Fibroblast of skin of left biceps (primary cell): Measurements from ENCODE around the gene ZMYM1.
"Not testable (repeated sequence)": the region's sequence is repeated elsewhere in the genome, so short reads cannot be mapped to it uniquely, and the experiment has no call there.

Source experiments
- DNase-seq, 2 experiments: peaks; one replicate each; pipeline ENCODE4 v3.0.0-alpha.2; 2013; ENCODE audit warnings: low read depth in 2 of 2

ZMYM1 gene

DNA sequence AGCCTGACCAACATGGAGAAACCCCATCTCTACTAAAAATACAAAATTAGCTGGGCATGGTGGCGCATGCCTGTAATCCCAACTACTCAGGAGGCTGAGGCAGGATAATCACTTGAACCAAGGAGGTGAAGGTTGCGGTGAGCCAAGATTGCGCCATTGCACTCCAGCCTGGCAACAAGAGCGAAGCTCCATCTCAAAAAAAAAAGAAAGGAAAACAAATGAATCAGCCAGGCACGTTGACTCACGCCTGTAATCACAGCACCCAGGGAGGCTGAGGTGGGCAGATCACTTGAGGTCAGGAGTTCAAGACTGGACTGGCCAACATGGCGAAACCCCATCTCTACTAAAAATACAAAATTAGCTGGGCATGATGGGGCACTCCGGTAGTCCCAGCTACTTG, 2.8 kb upstream of the ZMYM1 start:
- not testable (repeated sequence) for DNase-seq

DNA sequence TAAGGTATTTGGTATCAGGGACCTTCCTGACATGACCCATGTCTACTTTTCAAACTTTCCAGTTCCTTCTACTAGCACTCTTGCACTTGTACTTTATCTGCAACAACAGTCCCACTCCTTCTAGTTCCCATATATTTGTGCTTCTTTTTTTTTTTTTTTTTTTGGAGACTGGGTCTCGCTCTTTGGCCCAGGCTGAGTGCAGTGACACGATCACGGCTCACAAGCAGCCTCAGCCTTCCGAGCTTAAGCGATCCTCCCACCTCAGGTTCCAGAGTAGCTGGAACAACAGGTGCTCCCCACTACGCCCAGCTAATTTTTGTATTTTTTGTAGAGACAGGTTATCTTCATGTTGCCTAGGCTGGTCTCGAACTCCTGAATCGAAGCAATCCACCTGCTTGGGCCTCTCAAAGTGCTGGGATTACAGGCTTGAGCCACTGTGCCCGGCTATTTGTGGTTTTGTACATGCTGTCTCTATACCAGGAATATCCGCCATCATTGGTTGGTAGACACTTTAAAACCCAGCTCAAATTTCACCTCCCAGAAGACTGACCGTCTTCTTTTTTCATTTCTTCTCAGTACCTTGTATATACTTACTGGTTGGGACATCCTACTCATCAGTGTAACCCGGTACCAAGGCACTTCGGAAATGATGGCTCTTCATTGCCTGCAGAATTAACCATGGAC, 1.1 kb downstream of the ZMYM1 start:
- no peak for DNase-seq

DNA sequence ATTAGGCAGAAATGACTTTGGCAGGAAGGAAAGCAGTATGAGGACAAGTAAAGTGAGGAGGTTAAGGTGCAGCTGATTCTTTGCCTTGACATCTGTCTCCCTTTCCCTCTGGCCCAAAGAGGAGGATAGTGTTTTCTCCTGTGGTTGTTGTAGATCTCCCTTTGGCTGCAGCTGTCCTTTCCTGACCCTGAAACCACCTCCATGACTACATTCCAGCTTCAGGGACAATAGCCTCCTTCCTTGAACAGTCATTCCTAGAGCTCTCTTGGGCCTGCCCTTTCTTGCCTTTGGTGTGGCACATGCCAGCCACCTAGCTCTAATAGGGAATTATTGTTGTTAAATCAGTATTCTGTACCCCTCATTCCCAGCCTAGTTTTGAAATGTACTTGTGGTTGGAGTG, 6.2 kb downstream of the ZMYM1 start:
- no peak for DNase-seq

DNA sequence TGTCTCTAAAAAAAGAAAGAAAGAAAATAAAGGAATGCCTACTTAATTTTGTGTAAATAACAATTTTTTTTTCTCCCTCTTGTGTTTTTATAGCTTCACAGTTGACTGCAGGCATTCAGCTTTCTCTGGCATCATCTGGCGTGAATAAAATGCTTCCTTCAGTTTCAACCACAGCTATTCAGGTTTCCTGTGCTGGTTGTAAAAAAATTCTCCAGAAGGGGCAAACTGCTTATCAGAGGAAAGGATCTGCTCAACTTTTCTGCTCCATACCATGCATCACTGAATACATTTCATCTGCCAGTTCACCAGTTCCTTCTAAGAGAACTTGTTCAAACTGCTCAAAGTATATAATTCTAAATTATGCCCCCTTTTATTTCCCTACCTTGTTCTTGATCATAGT, 18.0 kb downstream of the ZMYM1 start:
- peak in 1 of 2 experiments; percentile 2 for DNase-seq

- peak in 1 of 2 experiments; percentile 2 for DNase-seq
These were observed 31.9 kb downstream of the ZMYM1 start for GRCh38 chr1:35111106-35111505.

DNA sequence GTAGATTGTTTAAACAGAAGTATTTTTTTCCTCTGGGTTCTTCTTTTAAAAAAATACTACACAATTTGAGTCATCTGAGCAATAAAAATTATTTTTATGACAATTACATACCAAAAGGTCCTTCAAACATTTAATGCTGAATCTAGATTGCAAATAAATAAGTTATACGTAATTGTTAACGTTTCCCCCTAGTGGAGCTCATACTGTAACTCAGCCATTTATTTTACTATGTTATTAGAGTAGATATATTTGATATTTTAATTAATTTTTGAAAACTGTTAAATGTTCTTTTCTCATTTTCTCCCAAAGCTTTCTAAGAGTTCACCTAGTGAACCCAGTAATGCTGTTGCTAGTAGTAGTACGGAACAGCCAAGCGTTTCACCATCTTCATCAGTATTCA, 33.5 kb downstream of the ZMYM1 start:
- DNase-seq, result no peak

DNA sequence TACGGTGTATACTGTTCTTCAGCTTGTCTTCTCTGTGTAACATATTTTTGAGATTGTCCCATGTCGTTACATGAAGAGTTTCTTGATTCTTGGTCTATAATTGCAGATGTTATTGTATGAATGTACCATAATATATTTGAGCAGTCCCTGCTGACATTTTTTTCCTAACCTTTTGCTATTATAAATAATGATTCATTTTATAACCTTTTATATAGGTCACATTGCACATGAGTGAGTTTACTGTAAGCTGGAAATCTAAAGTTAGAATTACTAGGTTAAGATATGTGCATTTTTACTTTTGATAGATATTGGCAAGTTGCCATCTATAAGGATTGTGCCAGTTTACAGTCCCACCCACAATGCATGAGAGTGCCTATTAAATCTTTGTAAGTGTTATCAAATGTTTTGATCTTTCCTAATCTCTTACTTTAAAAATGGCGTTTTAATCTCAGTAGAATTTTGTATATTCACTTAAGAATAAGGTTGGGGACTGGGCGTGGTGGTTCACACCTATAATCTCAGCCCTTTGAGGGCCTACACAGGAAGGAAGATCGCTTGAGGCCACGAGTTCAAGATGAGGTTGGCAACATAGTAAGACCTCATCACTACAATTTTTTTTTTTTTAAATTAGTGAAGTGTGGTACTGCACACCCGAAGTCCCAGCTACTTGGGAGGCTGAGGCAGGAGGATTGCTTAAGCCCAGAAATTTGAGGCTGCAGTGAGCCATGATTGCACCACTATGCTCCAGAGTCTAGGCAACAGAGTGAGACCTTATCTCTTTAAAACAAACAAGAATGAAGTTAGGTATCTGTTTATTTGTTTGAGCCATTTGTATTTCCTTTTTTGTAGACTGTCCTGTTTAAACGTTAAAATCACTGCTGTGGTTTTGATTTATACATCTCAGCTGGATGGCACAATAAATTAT, 36.5 kb downstream of the ZMYM1 start:
- no peak for DNase-seq

DNA sequence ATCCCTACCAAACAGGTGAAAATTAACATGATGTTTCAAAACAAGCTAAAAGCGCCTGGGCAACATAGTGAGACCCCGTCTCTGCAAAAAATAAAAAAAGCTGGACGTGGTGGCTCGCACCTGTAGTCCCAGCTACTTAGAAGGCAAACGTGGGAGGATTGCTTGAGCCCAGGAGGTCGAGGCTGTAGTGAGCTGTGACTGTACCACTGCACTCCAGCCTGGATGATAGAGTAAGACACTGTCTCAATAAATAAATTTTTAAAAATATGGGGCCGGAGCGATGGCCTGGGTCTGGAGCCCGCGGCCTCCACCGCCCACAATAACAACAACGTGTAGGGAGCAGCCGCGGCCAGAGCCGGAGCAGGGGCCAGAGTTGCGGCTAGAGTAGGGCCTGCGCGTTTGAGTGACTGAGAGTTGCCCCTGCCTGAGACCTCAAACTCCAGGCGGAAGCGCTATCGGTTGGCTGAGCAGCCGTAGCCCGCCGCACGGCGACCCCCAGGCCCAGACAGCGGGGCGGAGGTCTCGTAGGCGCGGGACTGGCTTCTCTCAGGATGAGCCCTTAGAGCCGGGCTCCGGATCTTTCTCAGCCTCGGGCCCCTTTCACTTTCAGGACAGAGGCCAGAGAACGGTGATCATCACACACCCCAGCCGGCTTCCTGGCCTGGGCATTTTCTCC, 41.4 kb downstream of the ZMYM1 start:
- DNase-seq, result no peak

DNA sequence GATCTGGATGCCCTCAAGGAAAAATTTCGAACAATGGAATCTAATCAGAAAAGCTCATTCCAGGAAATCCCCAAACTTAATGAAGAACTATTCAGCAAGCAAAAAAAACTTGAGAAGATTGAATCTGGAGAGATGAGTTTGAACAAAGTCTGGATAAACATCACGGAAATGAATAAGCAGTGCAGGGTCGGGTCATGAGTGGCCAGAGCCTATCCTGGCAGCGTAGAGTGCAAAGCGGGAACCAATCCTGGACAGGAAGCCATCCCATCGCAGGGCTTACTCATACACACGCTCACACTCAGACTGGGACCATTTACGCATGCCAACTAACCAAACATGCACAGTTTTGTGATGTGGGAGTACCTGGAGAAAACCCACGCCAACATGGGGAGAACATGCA, 43.1 kb downstream of the ZMYM1 start:
- no peak for DNase-seq

DNA sequence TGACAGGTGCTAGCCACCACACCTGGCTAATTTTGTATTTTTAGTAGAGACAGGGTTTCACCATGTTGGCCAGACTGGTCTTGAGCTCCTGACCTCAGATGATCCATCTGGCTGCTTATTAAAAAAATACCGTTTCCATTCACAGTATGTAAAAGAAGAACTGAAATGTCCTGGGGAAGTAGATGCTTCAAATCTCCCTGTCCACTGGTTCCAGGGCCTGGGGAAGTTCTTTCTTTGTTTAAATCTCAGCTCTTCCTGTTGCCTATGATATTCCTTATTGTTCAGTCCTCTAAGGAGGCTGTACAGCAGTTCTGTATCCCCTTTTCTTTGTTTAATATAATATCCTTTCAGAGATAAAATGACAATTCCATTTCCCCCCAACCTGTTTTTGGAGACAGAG, 47.4 kb downstream of the ZMYM1 start:
- DNase-seq, result no peak

DNA sequence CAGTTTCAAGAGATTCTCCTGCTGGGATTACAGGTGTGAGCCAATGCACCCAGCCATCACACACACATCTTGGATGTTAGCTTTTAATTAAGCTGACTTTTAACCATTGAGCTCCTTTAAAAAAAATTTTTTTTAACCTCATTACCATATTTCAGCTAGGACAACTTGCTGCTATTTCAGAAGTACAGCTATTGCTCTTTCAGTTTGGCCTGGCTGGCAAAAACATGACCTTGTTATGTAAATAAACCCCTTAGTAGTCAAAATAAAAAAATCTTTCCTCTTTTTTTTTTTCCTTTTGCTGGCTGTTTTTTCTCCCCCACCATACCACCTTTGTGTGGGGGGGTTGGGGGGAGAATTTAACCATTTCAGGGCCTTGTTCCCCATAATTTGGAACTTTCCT, 49.9 kb downstream of the ZMYM1 start:
- no peak for DNase-seq

DNA sequence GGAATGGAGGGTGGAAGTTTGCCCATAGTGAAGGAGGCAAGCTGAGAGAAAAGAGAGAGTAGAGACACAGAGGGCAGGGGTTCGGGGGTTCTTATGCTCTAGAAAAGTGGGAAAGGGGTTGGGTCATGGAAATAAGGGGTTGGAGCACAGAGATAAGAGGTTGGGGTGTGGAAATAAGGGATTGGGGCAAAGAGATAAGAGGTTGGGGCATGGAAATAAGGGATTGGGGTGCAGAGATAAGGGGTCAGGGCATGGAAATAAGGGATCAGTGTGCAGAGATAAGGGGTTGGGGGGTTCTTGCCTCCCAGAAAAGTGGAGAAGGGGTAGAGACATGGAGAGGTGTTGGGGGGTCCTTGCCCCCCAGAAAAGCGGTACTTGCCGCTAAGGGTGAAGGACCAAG, 57.6 kb downstream of the ZMYM1 start:
- no peak for DNase-seq

DNA sequence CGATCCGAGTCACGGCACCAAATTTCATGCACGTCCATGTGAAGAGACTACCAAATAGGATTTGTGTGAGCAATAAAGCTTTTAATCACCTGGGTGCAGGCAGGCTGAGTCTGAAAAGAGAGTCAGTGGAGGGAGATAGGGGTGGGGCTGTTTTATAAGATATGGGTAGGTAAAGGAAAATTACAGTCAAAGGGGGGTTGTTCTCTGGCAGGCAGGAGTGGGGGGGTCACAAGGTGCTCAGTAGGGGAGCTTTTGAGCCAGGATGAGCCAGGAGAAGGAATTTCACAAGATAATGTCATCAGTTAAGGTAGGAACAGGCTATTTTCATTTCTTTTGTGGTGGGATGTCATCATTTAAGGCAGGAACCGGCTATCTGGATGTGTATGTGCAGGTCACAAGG, 58.4 kb downstream of the ZMYM1 start:
- DNase-seq, result not testable (repeated sequence)

DNA sequence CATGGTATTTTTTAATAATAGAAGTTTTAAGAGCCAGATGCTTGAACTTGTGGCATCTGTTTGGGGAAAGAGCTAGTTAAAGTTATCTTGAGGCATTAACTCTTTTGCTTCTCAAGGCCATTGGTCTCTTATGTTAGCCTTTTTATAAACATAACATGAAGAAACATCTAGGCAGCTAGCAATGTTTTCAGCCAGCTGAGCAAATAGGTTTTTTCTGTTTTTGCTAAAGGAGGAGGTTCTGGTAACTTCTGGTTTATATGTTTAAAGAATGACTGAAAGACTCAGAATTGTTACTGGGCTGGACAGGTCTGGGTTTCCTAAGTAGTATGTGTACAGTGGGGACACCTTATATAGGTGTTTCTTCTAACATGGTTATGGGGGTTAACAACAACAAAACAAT, 63.1 kb downstream of the ZMYM1 start:
- DNase-seq, result not testable (repeated sequence)

DNA sequence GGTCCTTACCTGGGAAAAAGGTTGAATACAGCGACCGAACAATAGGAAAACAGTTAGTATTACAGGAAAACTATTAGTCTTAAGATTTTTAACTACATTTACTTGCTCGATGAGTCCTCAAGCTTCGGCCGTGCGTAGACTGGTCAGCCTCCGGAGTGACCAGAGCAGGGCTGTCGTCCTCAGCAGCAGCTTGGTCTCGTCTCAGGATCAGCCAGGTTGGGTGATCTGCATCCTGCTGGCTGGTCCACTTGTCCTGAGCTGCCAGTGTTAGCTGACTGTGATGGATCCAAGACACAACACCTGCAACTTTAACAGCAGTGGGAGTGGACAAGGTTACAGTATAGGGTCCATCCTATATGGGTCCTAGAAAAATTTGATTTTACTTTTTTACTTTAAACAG, 63.5 kb downstream of the ZMYM1 start:
- not testable (repeated sequence) for DNase-seq

- DNase-seq, result no peak
These were observed 64.7 kb downstream of the ZMYM1 start for GRCh38 chr1:35143737-35144508.

DNA sequence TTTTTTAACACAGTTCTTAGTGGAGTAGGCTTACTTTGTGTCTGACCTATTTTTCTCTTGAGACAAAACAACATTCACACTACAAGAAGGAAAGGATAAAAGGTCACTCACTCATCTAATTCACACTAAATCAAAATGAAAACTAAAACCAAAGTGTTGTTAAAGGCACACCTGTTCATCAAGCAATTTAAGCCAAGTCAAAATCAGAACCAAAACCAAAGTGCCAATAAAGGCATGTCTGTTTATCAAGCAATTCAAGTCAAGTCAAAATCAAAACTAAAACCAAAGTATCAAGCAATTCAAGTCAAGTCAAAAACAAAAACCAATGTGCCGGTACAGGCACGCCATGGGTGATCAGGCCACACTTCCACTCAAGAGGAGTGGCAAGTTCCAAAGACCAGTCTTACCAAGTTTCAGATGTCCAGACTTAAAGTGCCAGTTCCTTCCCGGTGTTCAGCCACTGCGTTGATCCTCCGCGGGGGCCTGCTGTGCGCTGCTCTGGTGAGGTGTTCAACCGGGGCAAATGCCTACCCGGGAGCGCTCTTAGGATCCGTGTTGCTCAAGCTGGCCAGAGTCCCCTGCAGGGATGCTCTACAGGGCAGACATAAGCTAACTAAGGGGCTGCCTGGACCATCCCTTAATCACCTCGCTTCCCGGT, 66.8 kb downstream of the ZMYM1 start:
- DNase-seq, result not testable (repeated sequence)

DNA sequence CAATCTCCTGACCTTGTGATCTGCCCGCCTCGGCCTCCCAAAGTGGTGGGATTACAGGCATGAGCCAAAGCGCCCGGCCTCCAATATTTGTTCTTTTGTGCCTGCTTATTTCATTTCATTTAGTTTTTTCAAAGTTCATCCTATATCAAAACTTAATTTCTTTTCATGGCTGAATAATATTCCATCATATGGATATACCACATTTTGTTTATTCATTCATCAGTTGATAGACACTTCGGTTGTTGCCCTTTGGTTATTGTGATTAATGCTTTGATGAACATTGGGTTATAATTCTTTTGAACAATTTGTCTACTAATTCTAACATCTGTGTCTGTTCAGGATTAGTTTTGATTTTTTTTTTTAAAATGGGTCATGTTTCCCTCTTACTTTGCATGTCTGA, 72.0 kb downstream of the ZMYM1 start:
- DNase-seq, result no peak

GRCh38 chr1:35164893-35165292, 85.7 kb downstream of the ZMYM1 start:
- no peak for DNase-seq
